ENCODE measurements around the gene ZNF282. TPM values are rescaled to one million over a fixed set of nuclear protein-coding genes. Genes with fewer than 3 reads are reported as not detected.

Gene ZNF282
- total RNA-seq, 4 donors from 2014 or later: 16.8 to 24.1 (median 23.0) TPM

- TF ChIP-seq CTCF (IDR thresholded peaks at IDR 0.05 in 4 of 5, conservative IDR thresholded peaks at IDR 0.05 in 1 of 5) (no peak), POLR2A (IDR thresholded peaks at IDR 0.05) (no peak)
These were observed 882 bp downstream of the ZNF282 start for GRCh38 chr7:149196151-149196704.

GRCh38 chr7:149196705-149197171, 1.4 kb downstream of the ZNF282 start:
- TF ChIP-seq CTCF (IDR thresholded peaks at IDR 0.05 in 4 of 5, conservative IDR thresholded peaks at IDR 0.05 in 1 of 5) (no peak), POLR2A (IDR thresholded peaks at IDR 0.05) (no peak)
- no peak for ATAC-seq

More at GRCh38 chr7:149196151-149196704, 882 bp downstream of the ZNF282 start:
- DNase-seq (no peak), ATAC-seq (peak; percentile 11 to 26)
- H3K9me3 ChIP-seq: no peaks in the 10 kb centered on the region
- H3K4me3 ChIP-seq: peak overlapping the region; percentile 68 to 87 (median 80)
- H3K27me3 ChIP-seq: peaks cover 0 to 2% (median 0%) of the 10 kb centered on the region in 3 donors
- H3K4me1 ChIP-seq: peaks cover 9 to 17% of the 10 kb centered on the region in 2 donors
- H3K27ac ChIP-seq: peak overlapping the region; percentile 80 to 96 (median 86)
- in situ Hi-C loops (cut with MboI; ENCODE audit: low sequenced_read_pairs in 4 of 4): no loop called here
- intact Hi-C loops (cut with DNase I; ENCODE audit: low total_unique reads): loop anchor here (5.0 kb wide), 1 partner anchor 41 kb away; the partner anchor contains the start of gene ZNF212
- H3K36me3 ChIP-seq: peaks cover 0 to 30% of the 10 kb centered on the region in 2 donors

GRCh38 chr7:149197675-149198074, 2.3 kb downstream of the ZNF282 start:
- ATAC-seq (no peak), DNase-seq (no peak)
- H3K4me3 ChIP-seq: no peak overlapping the region
- H3K27me3 ChIP-seq: no peaks in the 10 kb centered on the region
- peaks cover 0 to 44% of the 10 kb centered on the region in 2 donors for H3K36me3 ChIP-seq
- intact Hi-C loops (cut with DNase I; ENCODE audit: low total_unique reads): loop anchor here (5.0 kb wide), 1 partner anchor 40 kb away; the partner anchor contains the start of gene ZNF212
- in situ Hi-C loops (cut with MboI; ENCODE audit: low sequenced_read_pairs in 4 of 4): no loop called here
- TF ChIP-seq CTCF (IDR thresholded peaks at IDR 0.05 in 4 of 5, conservative IDR thresholded peaks at IDR 0.05 in 1 of 5) (no peak), POLR2A (IDR thresholded peaks at IDR 0.05) (no peak)
- H3K27ac ChIP-seq: no peak overlapping the region
- peaks cover 9 to 17% of the 10 kb centered on the region in 2 donors for H3K4me1 ChIP-seq
- no peaks in the 10 kb centered on the region for H3K9me3 ChIP-seq

More at GRCh38 chr7:149196705-149197171, 1.4 kb downstream of the ZNF282 start:
- Histone ChIP-seq H3K4me1 (peaks cover 9 to 17% of the 10 kb centered on the region in 2 donors), H3K27ac (peak overlapping the region; percentile 80 to 96 (median 86)), H3K4me3 (peak overlapping the region; percentile 68 to 87 (median 80)), H3K9me3 (no peaks in the 10 kb centered on the region), H3K36me3 (peaks cover 0 to 35% of the 10 kb centered on the region in 2 donors), H3K27me3 (peaks cover 0 to 2% (median 0%) of the 10 kb centered on the region in 3 donors)
- no peak for DNase-seq
- intact Hi-C loops (cut with DNase I; ENCODE audit: low total_unique reads): loop anchor here (5.0 kb wide), 1 partner anchor 41 kb away; the partner anchor contains the start of gene ZNF212
- in situ Hi-C loops (cut with MboI; ENCODE audit: low sequenced_read_pairs in 4 of 4): no loop called here

GRCh38 chr7:149198161-149198816, 2.9 kb downstream of the ZNF282 start:
- in situ Hi-C loops (cut with MboI; ENCODE audit: low sequenced_read_pairs in 4 of 4) (no loop called here), intact Hi-C loops (cut with DNase I; ENCODE audit: low total_unique reads) (loop anchor here (5.0 kb wide), 1 partner anchor 39 kb away; the partner anchor contains the start of gene ZNF212)
- H3K9me3 ChIP-seq: no peaks in the 10 kb centered on the region

More at GRCh38 chr7:149198161-149198816, 2.9 kb downstream of the ZNF282 start:
- no peaks in the 10 kb centered on the region for H3K27me3 ChIP-seq
- peaks cover 9 to 17% of the 10 kb centered on the region in 2 donors for H3K4me1 ChIP-seq
- H3K4me3 ChIP-seq: no peak overlapping the region
- H3K36me3 ChIP-seq: peaks cover 0 to 48% of the 10 kb centered on the region in 2 donors
- DNase-seq (no peak), ATAC-seq (no peak)
- H3K27ac ChIP-seq: no peak overlapping the region
- TF ChIP-seq CTCF (IDR thresholded peaks at IDR 0.05 in 4 of 5, conservative IDR thresholded peaks at IDR 0.05 in 1 of 5): no peak

Data from gastrocnemius medialis (tissue), 4 donors.